HG03280 (cell line): ENCODE results near the gene CD46.
"Not testable (repeated sequence)": the region's sequence is repeated elsewhere in the genome, so short reads cannot be mapped to it uniquely, and the experiment has no call there.

Experiments
- ATAC-seq: cut with Tn5 transposase; IDR thresholded peaks from one replicate; pipeline ENCODE4 v1.9.1; 2021; ENCODE audit warnings: mild to moderate bottlenecking, moderate library complexity; ENCODE audit not compliant: unreplicated experiment

The CD46 gene

DNA sequence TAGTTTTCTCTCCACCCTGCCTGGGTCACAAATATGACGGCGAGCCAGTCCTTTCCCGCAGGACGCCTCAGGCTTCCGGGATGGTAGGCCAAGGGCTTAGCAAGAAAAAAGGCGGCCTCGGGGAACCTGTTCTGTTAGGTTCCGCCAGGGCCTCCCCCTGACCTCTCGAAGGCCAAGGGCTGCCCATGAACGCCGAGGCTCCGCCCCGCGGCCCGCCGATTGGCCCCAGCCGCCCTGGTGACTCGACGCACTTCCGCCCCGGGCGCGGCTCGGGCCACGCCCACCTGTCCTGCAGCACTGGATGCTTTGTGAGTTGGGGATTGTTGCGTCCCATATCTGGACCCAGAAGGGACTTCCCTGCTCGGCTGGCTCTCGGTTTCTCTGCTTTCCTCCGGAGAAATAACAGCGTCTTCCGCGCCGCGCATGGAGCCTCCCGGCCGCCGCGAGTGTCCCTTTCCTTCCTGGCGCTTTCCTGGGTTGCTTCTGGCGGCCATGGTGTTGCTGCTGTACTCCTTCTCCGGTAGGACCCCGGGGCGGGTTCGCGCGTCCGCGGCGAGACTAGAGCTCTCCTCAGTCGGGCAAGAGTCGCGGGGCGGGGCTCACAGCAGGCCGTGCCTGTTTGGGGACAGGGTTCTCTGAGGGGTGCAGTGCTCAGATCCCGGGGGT is at the start of gene CD46:
CD46 (plus strand) TSS at position 265 of the 666 bp plus-strand sequence; CDS start at position 424, 159 bp downstream.
- peak; percentile 97 for ATAC-seq

DNA sequence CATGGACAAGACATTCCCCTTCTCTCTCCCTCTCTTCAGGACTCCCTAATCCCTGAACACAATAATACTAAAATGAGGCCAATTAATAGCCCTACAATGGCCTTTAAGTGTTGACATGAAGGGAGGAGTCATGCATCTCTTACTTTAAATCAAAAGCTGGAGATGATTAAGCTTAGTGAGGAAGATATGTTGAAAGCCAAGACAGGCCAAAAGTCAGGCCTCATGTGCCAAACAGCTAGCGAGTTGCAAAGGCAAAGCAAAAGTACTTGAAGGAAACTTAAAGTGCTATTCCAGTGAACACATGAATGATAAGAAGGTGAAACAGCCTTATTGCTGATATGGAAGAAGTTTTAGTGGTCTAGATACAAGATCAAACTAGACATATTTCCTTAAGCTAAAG is 49.5 kb upstream of the CD46 start:
- no peak for ATAC-seq

DNA sequence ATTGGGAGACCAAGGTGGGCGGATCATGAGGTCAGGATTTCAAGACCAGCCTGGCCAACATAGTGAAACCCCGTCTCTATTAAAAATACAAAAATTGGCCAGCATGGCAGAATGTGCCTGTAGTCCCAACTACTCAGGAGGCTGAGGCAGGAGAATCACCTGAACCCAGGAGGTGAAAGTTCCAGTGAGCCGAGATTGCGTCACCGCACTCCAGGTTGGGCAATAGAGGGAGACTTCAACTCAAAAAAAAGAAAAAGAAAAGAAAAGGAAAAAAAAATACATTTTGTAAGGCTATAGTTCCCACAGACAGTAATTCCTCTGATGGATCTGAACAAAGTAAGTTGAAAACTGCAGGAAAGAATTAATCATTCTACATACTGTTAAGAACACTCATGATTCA is 48.1 kb upstream of the CD46 start:
- ATAC-seq = no peak

DNA sequence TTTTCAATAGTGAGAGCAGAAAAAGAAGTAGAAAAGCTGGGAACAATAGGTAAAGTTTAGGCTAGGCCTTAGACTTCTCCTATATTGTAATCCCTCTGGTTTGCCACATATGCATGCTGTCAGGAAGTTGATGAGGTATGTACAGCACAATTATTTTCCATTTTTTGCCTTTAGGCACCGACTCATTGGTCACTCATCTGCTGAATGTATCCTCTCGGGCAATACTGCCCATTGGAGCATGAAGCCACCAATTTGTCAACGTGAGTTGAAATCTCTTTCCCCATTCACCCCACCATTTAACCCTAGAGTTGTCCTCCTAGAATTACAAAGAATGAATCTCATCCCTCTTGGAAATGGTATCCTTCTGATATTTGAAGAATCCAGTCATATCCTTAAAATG is 43.9 kb upstream of the CD46 start:
- not testable (repeated sequence) for ATAC-seq

DNA sequence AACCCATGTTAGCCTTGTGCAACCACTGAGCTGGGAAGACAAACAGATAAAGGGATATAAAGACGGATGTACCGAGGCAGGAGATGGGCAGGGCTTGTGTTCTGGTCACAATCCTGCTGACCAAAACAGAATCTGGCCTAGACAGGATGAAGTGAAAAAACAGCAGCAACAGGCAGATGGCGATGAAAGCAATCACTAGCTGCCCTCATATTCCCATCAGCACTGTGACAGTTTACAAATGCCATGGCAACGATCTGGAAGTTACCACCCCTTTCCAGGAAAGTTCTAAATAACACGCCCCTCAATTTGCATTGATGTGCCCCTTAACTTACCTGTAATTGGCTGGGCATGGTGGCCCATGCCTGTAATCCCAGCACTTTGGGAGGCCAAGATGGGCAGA is 40.6 kb upstream of the CD46 start:
- no peak for ATAC-seq

DNA sequence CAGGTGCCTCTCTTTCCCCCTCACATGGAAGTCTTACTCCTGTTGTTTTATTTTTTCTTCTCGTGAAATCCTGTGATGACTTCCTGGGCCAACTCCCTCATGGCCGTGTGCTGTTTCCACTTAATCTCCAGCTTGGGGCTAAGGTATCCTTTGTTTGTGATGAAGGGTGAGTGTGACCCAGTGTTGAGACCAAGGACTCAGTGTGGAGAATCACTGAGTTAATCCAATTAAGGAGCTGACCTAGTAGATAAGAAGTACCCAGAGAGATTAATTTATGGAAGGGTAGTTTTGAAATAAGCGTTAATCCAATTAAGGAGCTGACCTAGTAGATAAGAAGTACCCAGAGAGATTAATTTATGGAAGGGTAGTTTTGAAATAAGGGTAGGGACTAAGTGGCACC is 39.2 kb upstream of the CD46 start:
- ATAC-seq = not testable (repeated sequence)

DNA sequence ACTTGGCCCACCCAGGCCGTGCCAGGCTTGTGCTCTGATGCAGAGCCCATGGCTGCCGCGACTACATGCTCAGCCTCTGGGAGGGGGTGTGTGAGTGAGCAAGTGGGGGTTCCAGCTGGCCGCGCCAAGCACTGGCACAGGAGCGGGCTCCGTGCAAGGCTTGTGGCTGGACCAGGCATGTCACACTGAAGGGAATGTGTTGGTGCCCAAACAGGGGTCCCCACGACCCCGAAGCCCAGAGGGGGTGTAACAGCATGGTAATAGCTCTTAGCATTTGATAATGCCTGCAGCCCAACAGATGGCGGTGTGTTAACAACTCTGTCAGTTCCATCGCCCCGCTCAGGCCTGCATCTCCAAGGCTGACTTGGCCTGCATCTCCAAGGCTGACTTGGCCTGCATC is 38.3 kb upstream of the CD46 start:
- ATAC-seq = no peak

DNA sequence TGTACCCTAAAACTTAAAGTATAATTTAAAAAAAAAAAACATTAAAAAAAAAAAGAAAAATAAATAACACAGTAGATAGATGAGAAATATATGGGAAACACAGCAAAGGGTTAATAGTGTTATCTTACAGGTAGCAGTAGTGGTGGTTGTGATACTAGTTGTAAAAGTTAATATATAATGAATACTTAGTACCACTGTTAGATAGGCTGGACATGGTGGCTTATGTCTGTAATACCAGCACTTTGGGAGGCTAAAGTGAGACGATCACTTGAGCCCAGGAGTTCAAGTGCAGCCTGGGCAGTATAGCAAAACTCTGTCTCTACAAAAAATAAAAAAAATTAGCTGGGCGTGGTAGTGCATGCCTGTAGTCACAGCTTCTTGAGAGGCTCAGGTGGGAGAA is 32.6 kb upstream of the CD46 start:
- ATAC-seq = no peak

DNA sequence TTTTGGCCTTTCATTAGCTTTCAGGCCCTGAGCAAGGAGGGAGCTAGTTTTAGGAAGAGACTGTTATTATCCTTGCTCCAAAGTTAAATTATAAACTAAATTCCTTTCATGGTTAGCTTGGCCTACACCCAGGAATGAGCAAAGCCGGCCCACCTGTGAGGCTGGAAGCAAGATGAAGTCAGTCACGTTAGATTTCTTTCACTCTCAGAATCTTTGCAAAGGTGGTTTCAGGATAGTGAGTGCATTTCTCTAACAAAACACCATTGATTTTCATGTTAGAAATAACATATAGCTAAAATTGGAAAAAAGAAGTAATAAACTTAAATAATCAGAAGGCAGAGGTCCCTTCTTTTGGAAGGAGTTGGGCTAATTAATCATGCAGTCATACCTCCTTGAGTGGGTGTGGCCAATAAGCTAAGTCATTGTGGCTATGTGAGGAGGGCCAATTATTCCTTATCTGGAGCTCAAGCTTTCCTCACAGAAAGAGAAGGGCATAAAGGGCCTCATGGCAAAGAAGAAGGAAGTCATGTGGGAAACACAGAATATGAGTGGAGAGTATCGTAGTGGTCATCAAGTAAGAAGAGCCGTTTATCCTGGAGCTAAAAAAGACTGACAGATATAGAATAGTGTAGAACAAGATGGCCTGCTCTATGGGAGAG is 23.5 kb upstream of the CD46 start:
- ATAC-seq = not testable (repeated sequence)

DNA sequence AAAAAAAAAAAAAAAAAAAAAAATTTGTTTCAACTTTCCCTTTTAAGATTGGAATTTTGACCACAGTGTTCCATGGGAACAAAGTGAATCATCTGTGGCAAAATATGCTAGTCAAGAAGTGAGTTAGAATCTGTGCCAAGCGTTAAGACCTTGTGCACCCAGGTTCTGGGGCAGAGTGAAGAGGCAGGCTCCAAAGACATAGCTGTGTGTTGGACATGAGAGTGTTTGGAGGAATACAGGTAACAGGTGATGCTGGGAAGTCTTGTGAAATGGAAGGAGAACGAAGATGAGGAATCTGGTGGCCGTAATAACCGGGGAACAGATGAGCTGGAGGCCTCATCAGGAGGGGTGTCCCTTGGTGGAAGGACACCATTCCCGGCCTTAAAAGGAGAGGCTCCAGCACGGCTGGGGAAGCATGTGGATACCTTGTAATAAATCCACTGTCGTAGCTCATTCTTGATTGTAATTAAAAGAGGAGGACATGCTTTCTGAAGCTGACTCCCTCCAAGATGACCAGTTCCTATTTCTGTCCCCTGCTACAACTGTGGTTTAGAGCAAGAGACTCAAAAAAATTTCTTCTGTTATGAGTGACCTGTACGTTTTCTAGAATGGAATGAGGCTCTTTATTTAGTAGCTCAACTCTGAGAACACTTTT is 14.2 kb upstream of the CD46 start:
- not testable (repeated sequence) for ATAC-seq

DNA sequence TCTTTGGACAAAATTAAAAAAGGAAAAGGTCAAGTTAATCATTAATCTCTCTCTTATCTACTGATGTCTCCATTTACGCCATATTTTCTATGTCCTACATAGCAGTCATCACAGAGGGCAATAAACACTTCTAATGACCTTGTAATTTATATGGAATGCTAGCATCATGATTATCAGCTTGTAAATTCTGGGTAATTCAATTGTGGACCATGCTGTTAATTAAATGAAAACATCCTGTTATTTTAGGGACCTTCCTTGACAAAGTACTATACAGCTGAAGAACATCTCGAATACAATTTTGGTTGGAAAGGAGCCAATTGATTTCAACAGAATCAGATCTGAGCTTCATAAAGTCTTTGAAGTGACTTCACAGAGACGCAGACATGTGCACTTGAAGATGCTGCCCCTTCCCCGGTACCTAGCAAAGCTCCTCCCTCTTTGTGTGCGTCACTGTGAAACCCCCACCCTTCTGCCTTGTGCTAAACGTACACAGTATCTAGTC is 13.6 kb upstream of the CD46 start:
- not testable (repeated sequence) for ATAC-seq

DNA sequence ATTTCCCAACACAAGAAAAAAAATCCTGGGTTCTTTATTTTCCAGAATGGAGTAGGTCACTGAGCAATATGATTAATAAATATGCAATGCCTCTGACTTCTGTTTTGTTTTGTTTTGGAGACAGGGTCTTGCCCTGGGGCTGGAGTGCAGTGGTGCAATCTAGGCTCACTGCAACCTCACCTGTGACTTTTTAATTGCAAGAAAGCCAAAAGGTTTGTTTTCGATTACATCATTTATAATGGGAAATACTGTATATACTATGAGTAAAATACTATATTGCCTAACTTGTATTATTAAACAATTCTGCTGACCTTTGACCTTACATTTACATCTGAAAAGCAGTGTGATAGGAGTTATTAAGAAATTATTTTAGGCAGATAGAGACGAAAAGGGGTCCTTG is 11.6 kb upstream of the CD46 start:
- no peak for ATAC-seq

DNA sequence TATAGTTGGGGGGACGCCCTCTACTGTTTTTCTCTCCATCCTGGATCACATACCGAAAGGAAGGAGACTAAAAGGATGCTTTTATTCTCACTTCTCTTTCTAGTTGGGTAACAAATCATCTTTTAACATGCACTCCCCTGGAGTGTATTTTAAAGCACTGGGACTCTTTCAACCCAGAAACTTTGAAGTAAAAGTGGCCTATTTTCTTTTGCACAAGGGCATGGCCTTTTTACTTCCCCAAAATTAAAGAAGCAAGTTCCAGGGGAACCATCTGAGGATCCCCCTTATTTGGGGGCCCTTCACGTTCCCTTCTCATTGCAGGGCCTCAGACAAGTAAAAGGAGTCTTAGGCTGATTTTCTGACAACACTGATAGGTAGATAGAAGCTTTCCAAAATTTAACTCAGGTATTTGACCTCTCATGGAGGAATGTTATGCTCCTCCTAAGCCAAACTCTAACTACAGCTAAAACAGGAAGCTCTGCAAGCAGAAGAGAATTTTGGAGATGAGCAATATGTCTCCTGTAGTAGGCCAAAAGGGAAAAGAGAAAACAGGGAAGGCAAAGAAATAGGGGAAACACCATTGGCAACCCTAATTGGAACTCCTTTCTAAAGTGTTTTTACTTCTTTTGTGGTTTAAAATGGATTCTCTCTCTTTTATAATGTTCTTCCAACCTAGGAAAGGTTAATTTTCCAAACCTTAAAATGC is 8.9 kb upstream of the CD46 start:
- no peak for ATAC-seq

DNA sequence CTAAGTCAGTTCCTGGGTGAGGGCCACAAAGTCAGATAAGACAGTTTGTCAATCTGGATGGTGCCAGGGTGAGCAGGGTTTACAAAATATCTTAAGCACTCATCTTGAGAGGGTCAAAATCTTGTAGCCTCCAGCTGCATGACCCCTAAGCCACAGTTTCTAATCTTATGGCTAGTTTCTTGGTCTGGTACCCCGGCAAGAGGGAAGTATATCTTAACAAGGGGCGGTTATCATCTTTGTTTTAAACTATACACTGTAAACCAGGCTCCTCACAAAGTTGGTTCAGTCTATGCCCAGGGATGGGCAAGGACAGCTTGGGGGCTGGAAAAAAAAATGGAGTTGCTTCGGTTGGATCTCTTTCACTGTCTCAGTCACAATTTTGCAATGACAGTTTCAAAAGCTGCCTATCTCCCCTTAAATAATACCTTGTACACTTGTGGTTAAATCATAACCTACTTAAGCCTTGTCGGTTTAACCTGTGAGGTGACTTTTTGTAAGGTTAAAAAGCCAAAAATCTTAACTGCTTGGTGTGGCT is 7.8 kb upstream of the CD46 start:
- no peak for ATAC-seq

DNA sequence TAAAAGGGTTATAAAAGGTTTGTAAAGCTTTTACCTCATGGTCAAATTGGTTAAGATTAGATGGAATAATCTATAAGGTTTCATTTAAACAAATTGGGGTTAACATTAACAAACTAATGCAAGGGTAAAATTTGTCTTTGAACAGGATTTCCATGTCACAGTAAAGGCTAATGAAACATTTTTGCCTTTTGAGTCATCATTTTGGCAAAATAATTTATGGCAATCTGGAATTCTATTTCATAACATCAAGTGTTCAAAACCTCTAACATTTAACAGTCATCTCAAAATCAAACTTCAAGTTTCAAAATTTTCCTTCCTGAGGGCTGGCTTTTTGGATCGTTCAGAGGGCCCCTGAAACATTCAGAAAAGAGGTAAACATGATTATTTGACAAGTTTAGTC is 6.6 kb upstream of the CD46 start:
- ATAC-seq = no peak

DNA sequence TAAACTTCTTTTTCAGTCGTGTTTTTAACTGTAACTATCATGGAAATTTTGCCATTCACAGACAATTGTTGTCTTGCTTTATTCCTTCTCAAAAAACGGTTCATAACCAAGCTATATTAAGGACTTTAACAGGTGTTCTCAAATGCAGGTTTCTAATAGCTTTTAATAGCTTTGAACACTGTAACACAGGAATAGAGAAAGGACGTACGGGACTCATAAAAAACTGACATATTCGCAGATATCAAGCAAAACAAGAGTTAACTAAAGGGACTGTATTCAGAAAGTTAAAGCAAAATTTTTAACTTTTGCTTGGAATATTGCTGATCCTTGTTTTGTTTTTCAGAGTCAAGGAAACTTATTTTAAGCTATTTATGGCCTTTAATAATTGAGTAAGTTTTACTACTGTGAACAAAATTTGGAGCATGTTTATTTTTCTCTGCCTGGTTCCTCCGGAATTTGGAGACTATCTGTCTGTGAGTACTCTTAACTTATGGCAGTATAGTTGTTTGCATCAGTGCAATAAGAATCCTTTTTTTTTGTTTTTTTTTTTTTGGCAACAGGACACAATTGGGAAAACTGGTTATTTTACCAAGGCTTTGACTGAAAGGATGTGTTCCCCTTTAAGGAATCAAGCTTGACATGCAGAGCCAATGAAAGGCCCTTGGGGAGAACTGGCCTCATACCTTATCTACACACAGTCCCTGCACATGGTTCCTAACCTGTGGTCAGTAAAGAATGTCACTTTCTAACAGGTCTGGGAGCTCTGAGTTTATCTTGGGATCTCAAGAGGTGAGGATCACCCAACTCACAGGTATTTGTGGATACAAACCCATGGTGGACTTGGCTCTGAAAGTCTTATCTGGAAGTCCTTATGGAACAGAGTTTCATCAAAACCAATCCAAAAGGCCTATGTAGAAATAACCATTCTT is 5.8 kb upstream of the CD46 start:
- no peak for ATAC-seq

DNA sequence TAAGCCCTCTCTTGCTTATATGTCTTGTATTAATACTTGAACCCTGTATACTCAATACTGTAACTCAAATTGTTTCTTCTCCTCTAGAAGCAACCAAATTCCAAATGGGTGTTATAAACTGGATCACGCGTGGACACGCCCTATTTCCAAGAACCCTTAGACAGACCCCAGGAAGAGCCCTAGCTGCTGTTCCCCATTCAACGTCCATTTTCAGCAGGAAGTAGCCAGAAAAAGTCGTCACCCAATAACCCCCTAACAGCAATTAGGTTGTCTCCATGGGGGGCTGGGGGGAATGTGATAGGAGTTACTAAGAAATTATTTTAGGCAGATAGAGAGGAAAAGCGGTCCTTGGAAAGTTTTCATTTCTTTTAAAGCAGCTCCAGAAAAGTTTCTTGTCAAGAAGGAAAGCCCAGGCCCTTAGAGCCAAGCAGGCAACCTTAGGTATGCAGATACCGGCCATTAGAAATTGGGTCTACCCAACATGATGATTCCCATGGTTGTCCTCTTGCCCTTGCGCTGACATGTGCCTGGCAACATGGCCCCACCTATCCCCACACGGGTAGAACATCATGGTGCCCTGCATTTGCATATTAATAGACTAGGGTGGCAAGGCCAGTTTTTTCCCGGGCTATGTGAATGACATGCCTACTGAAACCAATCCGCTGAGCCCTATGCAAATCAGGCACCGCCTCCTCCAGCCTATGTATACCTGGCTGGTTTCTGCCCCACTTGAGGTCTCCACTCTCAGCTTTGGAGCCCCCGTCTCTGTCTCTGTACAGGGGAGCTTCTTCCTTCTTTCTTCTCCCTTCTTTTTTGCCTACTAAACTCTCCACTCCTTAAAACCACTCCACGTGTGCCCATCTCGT is 4.0 kb upstream of the CD46 start:
- ATAC-seq = no peak

DNA sequence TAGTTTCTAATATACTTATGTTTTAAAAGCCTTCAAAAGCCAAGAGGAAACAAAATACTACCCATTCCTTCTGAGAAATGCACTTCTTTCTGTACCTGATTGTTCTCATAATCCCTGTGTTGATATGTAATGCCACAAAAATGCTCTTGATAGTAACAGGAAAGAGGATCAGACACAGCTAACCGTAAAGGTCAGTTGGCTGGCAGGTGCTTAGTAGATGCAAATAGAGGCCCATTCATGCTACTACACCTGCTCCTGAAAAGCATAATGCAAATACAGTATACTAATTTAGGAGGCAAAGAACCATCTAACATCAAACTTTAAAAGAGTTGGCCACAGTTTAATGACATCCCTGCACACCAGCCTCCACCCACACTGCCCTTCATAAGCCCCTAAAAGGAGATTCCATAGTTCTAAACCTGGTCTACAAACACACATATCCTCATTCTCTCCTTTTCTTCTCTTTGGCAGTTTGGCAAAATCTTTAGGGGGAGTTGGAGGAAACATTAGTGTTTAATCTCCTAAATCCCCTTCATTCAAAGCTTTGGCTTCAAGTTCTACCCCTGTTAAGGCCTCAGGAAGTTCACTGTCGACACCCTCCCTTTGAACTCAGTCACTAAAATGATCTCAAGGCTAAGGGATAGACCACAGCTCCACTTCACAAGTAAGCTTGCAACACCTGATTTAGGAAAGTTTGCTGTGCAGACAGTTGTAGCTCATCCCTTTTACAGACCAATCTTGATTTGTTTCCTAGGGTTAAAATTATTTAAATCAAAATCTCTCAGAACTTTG is 2.9 kb upstream of the CD46 start:
- ATAC-seq = no peak
